Muscle of back (tissue), 13 donors: ENCODE measurements around the gene ZNF493. TPM values are rescaled to one million over a fixed set of nuclear protein-coding genes. Genes with fewer than 3 reads are reported as not detected.

Source experiments
- DNase-seq, 3 donors: peaks; one replicate each; pipeline versions ENCODE4 v3.0.0 to v3.0.0-alpha.2; 2013
- long read RNA-seq, 9 donors: transcript quantifications; one replicate each; lab custom pipeline, GENCODE V29; 2026
- polyA plus RNA-seq, 10 donors: library from polyadenylated mRNA; unstranded; fragments of 120-200 nt; gene quantifications; one replicate each; pipeline ENCODE4 v1.2.1, GENCODE V29; 2013; ENCODE audit not compliant: insufficient read length in 10 of 10

ZNF493 gene
- polyA plus RNA-seq: 10 to 100 TPM in 5 of 10 donors, 1 to 10 TPM in 5; 6.1 to 18.9 (median 13.0) TPM
- long read RNA-seq, donor 1: 0 reads
- long read RNA-seq, donor 2, partial matches to known transcripts: 0 of 3 reads
- long read RNA-seq, donor 2, other reads (novel, unspliced or antisense): 0 of 3 reads
- long read RNA-seq, donor 3: 0 reads
- long read RNA-seq, donor 4, partial matches to known transcripts: 0 of 3 reads
- long read RNA-seq, donor 4, other reads (novel, unspliced or antisense): 0 of 3 reads
- long read RNA-seq, donor 5, full-length matches to known transcripts: 4 of 4 reads
- long read RNA-seq, donor 5, partial matches to known transcripts: 0 of 4 reads
- long read RNA-seq, donor 5, other reads (novel, unspliced or antisense): 0 of 4 reads
- long read RNA-seq, donor 6, full-length matches to known transcripts: 6 of 6 reads
- long read RNA-seq, donor 6, partial matches to known transcripts: 0 of 6 reads
- long read RNA-seq, donor 6, other reads (novel, unspliced or antisense): 0 of 6 reads
- long read RNA-seq, donor 7: 0 reads
- long read RNA-seq, donor 8, partial matches to known transcripts: 0 of 2 reads
- long read RNA-seq, donor 8, other reads (novel, unspliced or antisense): 0 of 2 reads
- long read RNA-seq, donor 9: 0 reads

- peak; percentile 97 to 98 (median 97) for DNase-seq
These were observed at the start of gene ZNF493 for GRCh38 chr19:21396893-21397572. TSS of gene ZNF493 (plus strand) at chr19:21397133. CDS start at chr19:21397238, 105 bp downstream.

GRCh38 chr19:21352830-21353229 is 44.1 kb upstream of the ZNF493 start:
- DNase-seq: no peak

- DNase-seq: peak; percentile 96 to 98 (median 97)
These were observed 38.0 kb upstream of the ZNF493 start, which contains the start of gene ZNF738 for GRCh38 chr19:21358768-21359451. TSS of gene ZNF738 (plus strand) at chr19:21359000. CDS start at chr19:21359141, 141 bp downstream.

DNA sequence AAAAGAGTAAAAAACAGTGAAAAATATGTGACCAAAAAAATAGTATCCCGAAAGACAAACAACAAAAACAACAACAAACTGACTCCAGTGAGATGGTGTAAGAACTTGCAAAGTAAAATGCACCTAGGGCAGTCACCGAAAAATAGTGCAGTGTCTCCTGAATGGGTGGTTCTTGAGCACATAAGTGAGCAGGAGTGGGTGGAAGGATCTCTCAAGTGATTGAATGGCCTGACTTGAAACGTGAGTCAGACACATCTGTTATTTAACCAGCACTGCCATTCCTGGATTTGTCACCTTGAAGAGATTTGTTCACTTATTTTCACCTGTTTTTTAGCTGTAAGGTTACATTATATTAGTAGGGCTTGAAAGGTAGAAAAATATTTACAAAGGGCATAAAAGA is 34.6 kb upstream of the ZNF493 start:
- DNase-seq: no peak

- no peak for DNase-seq
These were observed 12.9 kb upstream of the ZNF493 start for GRCh38 chr19:21383980-21384582.

DNA sequence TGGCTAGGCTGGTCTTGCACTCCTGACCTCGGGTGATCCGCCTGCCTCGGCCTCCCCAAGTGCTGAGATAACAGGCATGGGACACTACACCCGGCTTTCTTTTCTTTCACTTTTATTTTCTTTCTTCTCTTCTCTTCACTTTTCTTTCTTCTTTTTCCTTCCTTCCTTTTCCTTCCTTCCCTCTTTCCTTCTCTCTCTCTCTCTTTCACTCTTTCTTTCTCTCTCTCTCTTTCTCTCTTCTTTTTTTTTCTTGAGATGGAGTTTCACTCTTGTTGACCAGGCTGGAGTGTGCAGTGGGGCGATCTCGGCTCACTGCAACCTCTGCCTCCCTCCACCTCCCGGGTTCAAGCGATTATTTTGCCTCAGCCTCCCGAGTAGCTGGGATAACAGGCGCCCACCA is 812 bp upstream of the ZNF493 start:
- DNase-seq: no peak

DNA sequence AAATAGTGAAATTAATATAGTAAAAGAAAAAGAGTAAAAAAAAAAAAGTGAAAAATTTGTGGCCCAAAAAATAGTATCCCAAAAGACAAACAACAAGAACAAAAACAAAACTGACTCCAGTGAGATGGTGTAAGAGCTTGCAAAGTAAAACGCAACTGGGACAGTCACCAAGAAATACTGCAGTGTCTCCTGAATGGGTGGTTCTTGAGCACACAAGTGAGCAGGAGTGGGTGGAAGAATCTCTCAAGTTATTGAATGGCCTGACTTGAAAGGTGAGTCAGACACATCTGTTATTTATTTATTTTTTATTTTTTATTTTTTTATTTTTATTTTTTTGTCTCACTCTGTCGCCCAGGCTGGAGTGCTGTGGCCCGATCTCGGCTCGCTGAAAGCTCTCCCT is 1.9 kb downstream of the ZNF493 start:
- DNase-seq: no peak

DNA sequence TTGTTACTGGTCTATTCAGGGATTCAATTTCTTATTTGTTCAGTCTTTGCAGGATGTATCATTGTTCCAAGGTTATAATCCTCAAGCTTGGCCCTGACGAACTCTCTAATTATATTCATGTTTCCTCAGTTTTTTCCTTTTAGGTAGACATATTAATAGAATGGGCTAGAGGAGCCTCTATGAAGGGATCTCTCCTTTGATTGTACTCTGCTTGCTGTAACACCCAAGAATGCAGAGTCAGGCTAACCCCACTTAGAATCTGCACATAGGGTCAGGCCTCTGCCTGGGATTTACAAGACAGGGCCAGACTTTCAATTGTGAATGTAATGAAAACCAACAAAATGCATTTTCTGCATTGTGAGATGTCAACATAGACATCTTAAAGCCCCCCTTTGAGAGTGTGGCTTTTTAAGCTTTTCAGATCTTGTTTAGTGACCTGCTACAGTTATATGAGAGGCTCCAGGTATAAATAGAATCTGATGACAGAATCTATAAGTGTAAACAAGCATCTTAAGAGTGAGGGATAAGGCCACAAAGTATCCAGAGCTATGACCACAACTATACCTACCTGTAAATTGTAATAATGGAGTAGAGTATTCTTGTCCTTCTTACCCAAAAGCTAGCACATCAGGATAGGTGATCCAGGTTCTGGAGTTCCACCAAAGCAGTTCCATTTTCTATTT is 5.5 kb downstream of the ZNF493 start:
- DNase-seq: no peak

DNA sequence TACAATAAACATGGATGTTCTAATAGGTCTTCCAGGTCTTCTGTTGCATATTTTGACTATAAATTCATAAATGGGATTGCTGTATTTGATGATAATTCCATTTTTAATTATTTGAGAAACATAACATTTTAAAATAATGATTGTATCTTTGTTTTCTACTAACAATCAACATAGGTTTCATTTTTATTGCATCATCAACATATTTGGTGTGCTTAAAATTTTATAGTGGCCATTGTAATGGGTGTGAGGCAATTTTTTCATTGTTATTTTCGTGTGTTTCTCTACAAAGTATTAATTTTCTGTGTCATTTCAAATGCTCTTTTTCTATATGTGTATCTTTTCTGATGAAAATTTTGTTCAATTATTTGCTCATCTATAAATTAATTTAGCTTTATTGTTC is 13.2 kb downstream of the ZNF493 start:
- DNase-seq: no peak

- no peak for DNase-seq
These were observed 25.3 kb downstream of the ZNF493 start for GRCh38 chr19:21422244-21422643.

DNA sequence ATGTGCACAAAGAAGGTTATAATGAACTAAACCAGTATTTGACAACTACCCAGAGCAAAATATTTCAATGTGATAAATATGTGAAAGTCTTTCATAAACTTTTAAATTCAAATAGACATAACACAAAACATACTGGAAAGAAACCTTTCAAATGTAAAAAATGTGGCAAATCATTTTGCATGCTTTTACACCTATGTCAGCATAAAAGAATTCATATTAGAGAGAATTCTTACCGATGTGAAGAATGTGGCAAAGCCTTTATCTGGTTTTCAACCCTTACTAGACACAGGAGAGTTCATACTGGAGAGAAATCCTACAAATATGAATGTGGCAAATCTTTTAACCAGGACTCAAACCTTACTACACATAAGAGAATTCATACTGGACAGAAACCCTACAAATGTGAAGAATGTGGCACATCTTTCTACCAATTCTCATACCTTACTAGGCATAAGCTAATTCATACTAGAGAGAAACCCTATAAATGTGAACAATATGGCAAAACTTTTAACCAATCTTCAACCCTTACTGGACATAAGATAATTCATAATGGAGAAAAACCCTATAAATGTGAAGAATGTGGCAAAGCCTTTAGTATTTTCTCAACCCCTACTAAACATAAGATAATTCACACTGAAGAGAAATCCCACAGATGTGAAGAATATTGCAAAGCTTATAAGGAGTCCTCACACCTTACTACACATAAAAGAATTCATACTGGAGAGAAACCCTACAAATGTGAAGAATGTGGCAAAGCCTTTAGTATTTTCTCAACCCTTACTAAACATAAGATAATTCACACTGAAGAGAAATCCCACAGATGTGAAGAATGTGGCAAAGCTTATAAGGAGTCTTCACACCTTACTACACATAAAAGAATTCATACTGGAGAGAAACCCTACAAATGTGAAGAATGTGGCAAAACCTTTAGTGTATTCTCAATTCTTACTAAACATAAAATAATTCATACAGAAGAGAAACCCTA is 26.4 kb downstream of the ZNF493 start:
- no peak for DNase-seq

GRCh38 chr19:21430675-21431074 is 33.7 kb downstream of the ZNF493 start:
- DNase-seq: no peak

DNA sequence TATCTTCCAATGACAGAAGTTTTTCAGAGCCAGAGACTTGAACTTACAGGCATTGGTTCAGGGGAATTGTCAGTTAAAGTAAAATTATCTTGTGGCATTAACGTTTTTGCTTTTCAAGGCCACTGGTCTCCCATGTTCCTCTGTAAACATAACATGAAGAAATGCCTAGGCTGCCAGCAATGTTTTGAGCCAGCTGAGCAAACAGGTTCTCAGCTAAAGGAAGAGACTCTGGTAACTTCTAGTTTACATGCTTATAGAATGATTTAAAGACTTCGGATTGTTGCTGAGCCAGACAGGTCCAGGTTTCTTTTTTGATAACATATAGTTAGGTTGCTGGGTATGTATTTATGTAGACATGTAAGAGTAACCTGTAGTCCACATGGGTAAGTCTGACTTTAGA is 35.7 kb downstream of the ZNF493 start:
- no peak for DNase-seq

GRCh38 chr19:21434516-21434915 is 37.6 kb downstream of the ZNF493 start:
- no peak for DNase-seq

- DNase-seq: no peak
These were observed 38.1 kb downstream of the ZNF493 start for GRCh38 chr19:21434967-21435544.

DNA sequence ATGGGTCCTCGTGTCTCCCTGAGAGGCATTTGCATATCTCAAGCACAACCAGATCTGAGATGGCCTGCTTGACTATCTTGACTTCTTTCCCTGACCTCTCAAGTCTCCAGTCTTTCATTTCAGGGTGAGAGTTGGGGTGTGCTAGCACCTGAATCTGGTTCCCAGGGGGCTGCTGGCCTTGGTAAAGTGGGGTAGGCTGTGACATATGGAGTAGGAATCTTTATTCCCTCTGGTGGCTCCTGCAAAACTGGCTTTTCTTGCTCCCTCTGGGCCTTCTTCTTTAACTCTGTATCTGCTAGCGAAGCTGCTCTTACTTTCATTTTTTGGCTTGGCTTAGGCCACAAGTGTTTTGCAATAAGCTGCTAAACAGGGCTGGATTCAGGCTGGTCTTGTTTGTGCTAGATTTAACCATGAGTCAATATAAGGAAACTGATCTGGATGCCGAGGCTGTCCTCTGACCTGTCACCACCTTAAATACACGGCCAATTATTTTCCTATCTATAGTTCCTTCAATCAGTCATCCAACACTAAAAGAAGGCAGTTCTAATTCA is 42.3 kb downstream of the ZNF493 start:
- DNase-seq: no peak

GRCh38 chr19:21440321-21440720 is 43.4 kb downstream of the ZNF493 start:
- no peak for DNase-seq

DNA sequence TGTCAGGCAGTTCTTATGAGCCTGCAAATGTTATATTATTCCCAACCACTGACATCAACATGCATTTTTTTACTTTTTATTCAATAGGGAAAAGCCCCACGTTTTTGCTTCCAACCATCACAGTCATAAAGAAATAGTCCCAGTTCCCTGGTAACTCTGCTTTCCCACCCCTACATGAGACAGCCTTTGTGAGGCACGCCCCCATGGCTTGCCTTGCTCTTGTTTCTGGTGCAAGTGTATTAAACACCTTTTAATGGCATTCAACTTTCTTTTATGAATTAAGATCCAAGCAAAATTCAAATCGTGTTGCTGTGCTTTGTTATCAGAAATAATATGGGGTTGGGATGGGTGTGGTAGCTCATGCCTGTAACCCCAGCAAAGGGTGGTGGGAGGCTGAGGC is 54.3 kb downstream of the ZNF493 start:
- no peak for DNase-seq

DNA sequence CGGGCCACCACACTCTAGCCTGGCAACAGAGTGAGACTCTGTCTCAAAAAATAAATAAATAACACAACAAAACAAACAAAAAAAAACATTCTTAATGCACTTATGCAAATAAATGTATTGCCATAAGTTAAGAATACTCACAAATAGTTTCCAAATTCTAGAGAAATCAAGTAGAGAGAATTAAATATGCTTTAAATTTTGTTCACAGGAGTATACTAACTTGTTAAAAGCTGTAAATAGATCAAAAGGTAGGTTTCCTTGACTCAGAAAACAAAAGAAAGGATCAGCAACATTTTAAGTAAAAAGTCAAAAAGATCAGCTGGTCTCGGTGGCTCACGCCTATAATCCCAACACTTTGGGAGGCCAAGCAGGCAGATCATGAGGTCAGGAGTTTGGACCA is 58.0 kb downstream of the ZNF493 start:
- no peak for DNase-seq
